ENCODE results near the gene CHRNB1.

Gene CHRNB1

GRCh38 chr17:7438656-7439460 is 6.0 kb upstream of the CHRNB1 start:
- DNase-seq, result no peak

- DNase-seq, result no peak
Observed at GRCh38 chr17:7439462-7440112, 5.3 kb upstream of the CHRNB1 start, which contains the start of gene FGF11. Gene FGF11 (plus strand): TSS chr17:7439512. CDS start chr17:7439621, 109 bp downstream.

GRCh38 chr17:7440113-7440833 is 4.6 kb upstream of the CHRNB1 start:
- DNase-seq, result peak; percentile 28

- DNase-seq, result no peak
Observed at GRCh38 chr17:7440834-7441195, 4.0 kb upstream of the CHRNB1 start.

- DNase-seq, result no peak
Observed at GRCh38 chr17:7441266-7441665, 3.6 kb upstream of the CHRNB1 start.

- DNase-seq, result no peak
Observed at GRCh38 chr17:7442142-7442541, 2.7 kb upstream of the CHRNB1 start.

GRCh38 chr17:7443499-7444485 is 1.1 kb upstream of the CHRNB1 start:
- DNase-seq, result no peak

- peak; percentile 30 for DNase-seq
Observed at GRCh38 chr17:7445619-7445968, 733 bp downstream of the CHRNB1 start.

- DNase-seq, result no peak
Observed at GRCh38 chr17:7448461-7448860, 3.6 kb downstream of the CHRNB1 start.

- no peak for DNase-seq
Observed at GRCh38 chr17:7459961-7460545, 15.2 kb downstream of the CHRNB1 start.

- DNase-seq, result no peak
Observed at GRCh38 chr17:7460850-7461660, 16.2 kb downstream of the CHRNB1 start.

- DNase-seq, result no peak
Observed at GRCh38 chr17:7462474-7463371, 17.9 kb downstream of the CHRNB1 start.

- no peak for DNase-seq
Observed at GRCh38 chr17:7463372-7463846, 18.5 kb downstream of the CHRNB1 start.

- no peak for DNase-seq
Observed at GRCh38 chr17:7464081-7464480, 19.2 kb downstream of the CHRNB1 start.

GRCh38 chr17:7465597-7466275 is 20.9 kb downstream of the CHRNB1 start:
- DNase-seq, result no peak

- no peak for DNase-seq
Observed at GRCh38 chr17:7466318-7466638, 21.4 kb downstream of the CHRNB1 start.

GRCh38 chr17:7466639-7467341 is 21.9 kb downstream of the CHRNB1 start:
- no peak for DNase-seq

GRCh38 chr17:7467498-7467897 is 22.6 kb downstream of the CHRNB1 start:
- DNase-seq, result no peak

- DNase-seq, result no peak
Observed at GRCh38 chr17:7468290-7468689, 23.4 kb downstream of the CHRNB1 start.
